ENCODE results near the gene CLEC7A. TPM values are rescaled to one million over a fixed set of nuclear protein-coding genes. Genes with fewer than 3 reads are reported as not detected.
A peak's percentile ranks its signal among the peaks of the same experiment; 100 is the strongest.

The CLEC7A gene
- total RNA-seq, 1 experiment from 2014 or later: not detected

DNA sequence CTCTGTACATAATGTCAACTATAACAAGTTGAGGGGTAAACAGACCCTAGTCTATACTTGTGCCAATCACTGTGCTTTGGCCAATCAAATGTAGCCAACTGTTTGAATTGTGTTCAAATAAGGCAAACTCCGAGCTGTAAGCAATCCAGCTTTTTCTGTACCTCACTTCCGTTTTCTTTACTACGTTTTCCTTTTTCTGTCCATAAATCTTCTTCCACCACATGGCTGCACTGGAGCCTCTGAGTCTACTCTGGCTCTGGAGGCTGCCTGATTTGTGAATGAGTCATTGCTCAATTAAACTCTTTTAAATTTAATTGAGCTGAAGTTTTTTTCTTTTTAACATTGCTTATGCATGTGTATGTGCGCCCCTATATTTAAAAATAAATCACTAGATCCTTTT lies 60.9 kb downstream of the CLEC7A start:
- Histone ChIP-seq H3K36me3 (no peaks in the 10 kb centered on the region), H3K27ac (no peak overlapping the region), H3K9me3 (replicated peaks) (no peaks in the 10 kb centered on the region), H3K27me3 (replicated peaks) (0 out of 2 replicates have a peak, but pooled peaks cover 3% of the 10 kb centered on the region), H3K4me3 (no peak overlapping the region), H3K4me1 (replicated peaks) (peaks cover 13% of the 10 kb centered on the region)
- DNase-seq (ENCODE audit: low read depth in 1 of 2, low spot score in 2 of 2): peak in 1 of 2 experiments; percentile 26

- Histone ChIP-seq H3K9me3 (replicated peaks) (no peaks in the 10 kb centered on the region), H3K27ac (no peak overlapping the region), H3K36me3 (no peaks in the 10 kb centered on the region), H3K27me3 (replicated peaks) (0 out of 2 replicates have a peak, but pooled peaks cover 3% of the 10 kb centered on the region), H3K4me3 (no peak overlapping the region), H3K4me1 (replicated peaks) (peaks cover 13% of the 10 kb centered on the region)
- DNase-seq (ENCODE audit: low read depth in 1 of 2, low spot score in 2 of 2): no peak
Measured at GRCh38 chr12:10068644-10069043, 61.4 kb downstream of the CLEC7A start.

DNA sequence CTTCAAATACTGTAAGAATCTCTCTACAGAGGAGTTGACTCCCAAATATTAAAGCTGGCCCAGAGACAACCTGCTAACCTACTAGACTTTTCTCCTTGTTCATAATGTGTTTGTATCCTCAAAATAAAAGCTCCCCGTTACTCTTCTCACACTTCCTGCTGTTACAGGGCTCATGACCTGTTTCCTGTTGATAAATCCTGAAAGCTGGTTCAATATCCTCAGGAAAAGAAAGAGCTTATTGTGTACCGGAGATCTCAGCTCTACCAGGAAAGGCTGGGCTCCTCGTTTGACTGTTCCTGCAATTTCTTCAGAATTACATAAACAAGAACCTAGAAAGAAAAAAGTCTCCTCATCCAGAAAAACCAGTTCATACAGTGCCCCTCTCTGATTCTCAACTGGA lies 62.1 kb downstream of the CLEC7A start:
- Histone ChIP-seq H3K36me3 (no peaks in the 10 kb centered on the region), H3K4me1 (replicated peaks) (peaks cover 13% of the 10 kb centered on the region), H3K27ac (no peak overlapping the region), H3K9me3 (replicated peaks) (no peaks in the 10 kb centered on the region), H3K4me3 (no peak overlapping the region), H3K27me3 (replicated peaks) (0 out of 2 replicates have a peak, but pooled peaks cover 3% of the 10 kb centered on the region)
- DNase-seq (ENCODE audit: low read depth in 1 of 2, low spot score in 2 of 2): no peak

DNA sequence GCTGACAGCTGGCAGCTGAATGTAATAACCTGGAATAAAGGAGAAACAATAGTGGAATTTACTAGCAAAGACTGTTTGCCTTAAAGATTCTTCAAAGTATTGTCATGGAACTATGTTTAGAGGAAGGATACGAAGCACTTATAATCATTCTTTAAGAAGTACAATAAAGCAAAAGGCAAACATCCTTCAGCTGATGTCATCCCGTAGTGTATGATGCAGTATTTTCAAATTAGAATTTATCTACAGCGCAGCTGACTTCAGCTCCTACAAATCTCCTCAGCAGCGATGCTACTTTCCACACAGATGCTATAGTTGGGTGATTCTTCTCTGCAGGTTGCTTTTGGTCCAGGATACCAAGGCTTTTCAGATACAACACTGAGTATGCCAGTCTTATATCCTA lies 62.7 kb downstream of the CLEC7A start:
- Histone ChIP-seq H3K4me3 (no peak overlapping the region), H3K9me3 (replicated peaks) (no peaks in the 10 kb centered on the region), H3K27ac (no peak overlapping the region), H3K4me1 (replicated peaks) (peaks cover 13% of the 10 kb centered on the region), H3K27me3 (replicated peaks) (0 out of 2 replicates have a peak, but pooled peaks cover 3% of the 10 kb centered on the region), H3K36me3 (no peaks in the 10 kb centered on the region)
- peak in 1 of 2 experiments; percentile 4 for DNase-seq (ENCODE audit: low read depth in 1 of 2, low spot score in 2 of 2)

Other genes starting within 250 kb of the CLEC7A start
- not detected in 2 replicates for gene KLRF2, start 248.7 kb downstream of the CLEC7A start, total RNA-seq (2014; rRNA removed; shearing (Covaris generic))
- not detected in 2 replicates for gene CLEC2A, start 197.8 kb downstream of the CLEC7A start, total RNA-seq (2014; rRNA removed; shearing (Covaris generic))
- gene CLEC12A, start 158.8 kb downstream of the CLEC7A start, total RNA-seq (2014; rRNA removed; shearing (Covaris generic)): not detected in 2 replicates
- gene CLEC1B, start 131.1 kb downstream of the CLEC7A start, total RNA-seq (2014; rRNA removed; shearing (Covaris generic)): not detected in 2 replicates
- not detected in 2 replicates for gene CLEC12B, start 119.6 kb downstream of the CLEC7A start, total RNA-seq (2014; rRNA removed; shearing (Covaris generic))
- gene CLEC9A, start 99.5 kb downstream of the CLEC7A start, total RNA-seq (2014; rRNA removed; shearing (Covaris generic)): not detected in 2 replicates
- not detected in 2 replicates for gene CLEC1A, start 31.2 kb downstream of the CLEC7A start, total RNA-seq (2014; rRNA removed; shearing (Covaris generic))
- 18.2 and 32.4 TPM in 2 replicates for gene OLR1, start 41.9 kb upstream of the CLEC7A start, total RNA-seq (2014; rRNA removed; shearing (Covaris generic))
- 0.63 and 1.1 TPM in 2 replicates for gene TMEM52B, start 48.8 kb upstream of the CLEC7A start, total RNA-seq (2014; rRNA removed; shearing (Covaris generic))
- gene GABARAPL1, start 82.7 kb upstream of the CLEC7A start, total RNA-seq (2014; rRNA removed; shearing (Covaris generic)): 38.0 and 43.7 TPM in 2 replicates
- 0.08 TPM in 1 of 2 replicates, not detected in the other for gene KLRD1, start 177.7 kb upstream of the CLEC7A start, total RNA-seq (2014; rRNA removed; shearing (Covaris generic))